GM12872 (cell line): Measurements from ENCODE around the gene ITK.

ENCODE experiments used
- CTCF ChIP-seq: IDR thresholded peaks from 3 replicates; pipeline ENCODE4 v1.5.1; 2011; ENCODE audit warnings: low read depth, mild to moderate bottlenecking, low read length, moderate library complexity; ENCODE audit not compliant: insufficient read depth

The ITK gene

GRCh38 chr5:157280927-157281326 lies 100.3 kb downstream of the ITK start:
- TF ChIP-seq CTCF: no peak

GRCh38 chr5:157282150-157282549 lies 101.5 kb downstream of the ITK start:
- no peak for TF ChIP-seq CTCF

- TF ChIP-seq CTCF: no peak
Observed at GRCh38 chr5:157283434-157283833, 102.8 kb downstream of the ITK start.

- TF ChIP-seq CTCF: no peak
Observed at GRCh38 chr5:157284458-157285212, 104.0 kb downstream of the ITK start.

GRCh38 chr5:157285310-157286035 lies 104.8 kb downstream of the ITK start:
- no peak for TF ChIP-seq CTCF

GRCh38 chr5:157286761-157287211 lies 106.1 kb downstream of the ITK start:
- no peak for TF ChIP-seq CTCF

- TF ChIP-seq CTCF: no peak
Observed at GRCh38 chr5:157288405-157289163, 107.9 kb downstream of the ITK start.
